Subcutaneous adipose tissue (tissue), 4 donors: Measurements from ENCODE around the gene MGLL. TPM values are rescaled to one million over a fixed set of nuclear protein-coding genes. Genes with fewer than 3 reads are reported as not detected.

Experiments used
- CTCF ChIP-seq: fragments of 450-650 bp; IDR thresholded peaks from one replicate; pipeline ENCODE4 v1.5.1; 2016; ENCODE audit warnings: low read depth, mild to moderate bottlenecking, control low read depth, antibody characterized with exemption, moderate library complexity
- total RNA-seq, 4 donors: library from RNA; depleted of rRNA; stranded (reverse); fragments of >200 nt; gene quantifications; one replicate each; pipeline ENCODE4 v1.1.0, GENCODE V29; 2016

Gene MGLL
- total RNA-seq, 4 donors from 2014 or later = 83.9 to 292 (median 110) TPM

DNA sequence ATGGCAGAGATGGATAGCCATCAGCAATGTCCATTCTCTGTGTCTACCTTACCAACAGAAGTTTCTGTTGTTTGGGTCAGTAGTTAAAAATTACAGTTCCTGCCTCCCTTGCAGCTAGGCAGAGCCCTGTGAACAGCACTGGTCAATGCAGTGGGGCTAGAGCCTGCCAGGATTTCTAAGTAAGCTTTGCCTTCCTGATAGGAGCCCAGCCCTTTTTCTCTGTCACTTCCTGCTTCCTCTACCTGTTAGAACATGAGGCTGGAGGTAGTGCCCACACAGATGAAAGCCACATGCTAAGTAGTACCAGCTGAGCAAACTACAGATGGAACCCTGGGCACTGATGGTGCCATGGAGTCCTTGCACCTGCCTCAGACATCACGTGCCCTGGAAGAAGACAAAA, 45.0 kb downstream of the MGLL start:
- TF ChIP-seq CTCF = no peak

GRCh38 chr3:127776347-127776746, 46.0 kb downstream of the MGLL start:
- no peak for TF ChIP-seq CTCF

GRCh38 chr3:127775398-127776109, 46.8 kb downstream of the MGLL start:
- TF ChIP-seq CTCF = no peak

- TF ChIP-seq CTCF = no peak
Observed at GRCh38 chr3:127774647-127775046, 47.7 kb downstream of the MGLL start.

- TF ChIP-seq CTCF = no peak
Observed at GRCh38 chr3:127773752-127774395, 48.4 kb downstream of the MGLL start.

DNA sequence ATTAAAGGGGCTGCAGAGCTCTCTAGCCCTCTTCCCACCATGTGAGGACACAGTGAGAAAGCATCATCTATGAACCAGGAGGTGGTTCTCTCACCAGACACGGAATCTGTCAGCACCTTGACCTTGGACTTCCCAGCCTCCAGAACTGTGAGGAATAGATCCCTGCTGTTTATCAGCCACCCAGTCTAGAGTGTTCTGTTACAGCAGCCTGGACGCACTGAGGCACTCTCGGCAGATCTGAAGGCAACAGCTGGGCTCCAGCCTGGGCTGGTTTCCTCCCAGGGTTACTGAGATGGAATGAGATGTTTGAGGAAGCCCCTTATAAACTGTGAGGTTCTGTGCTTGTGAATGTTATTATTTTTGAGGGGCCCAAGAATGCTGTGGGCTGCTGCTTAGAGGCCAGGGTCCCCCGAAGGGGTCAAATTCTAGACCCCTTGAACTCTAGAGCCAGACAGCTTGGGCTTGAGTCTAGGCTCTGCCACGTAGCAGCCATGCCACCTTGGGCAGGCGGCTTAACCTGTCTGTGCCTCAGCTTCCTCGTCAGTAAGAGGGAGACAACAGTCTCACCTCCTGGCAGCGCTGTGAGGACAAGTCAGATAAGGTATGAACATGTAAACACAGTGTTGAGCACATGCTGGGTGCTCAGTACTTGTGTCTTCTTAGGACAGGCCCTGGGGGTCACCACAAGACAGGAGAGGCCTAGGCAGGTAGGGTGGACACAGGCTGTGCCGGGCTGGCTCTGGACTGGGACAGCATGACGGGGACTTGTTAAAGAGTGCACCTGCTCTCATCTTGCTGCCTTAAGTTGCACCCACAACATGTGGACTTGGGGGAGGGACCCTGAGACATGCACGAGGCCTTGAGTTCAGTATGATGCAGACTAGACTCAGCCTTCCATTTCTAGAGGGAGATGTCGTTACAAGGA, 49.2 kb downstream of the MGLL start:
- no peak for TF ChIP-seq CTCF

GRCh38 chr3:127772273-127772672, 50.0 kb downstream of the MGLL start:
- TF ChIP-seq CTCF = no peak
